Kidney tubule cell (primary cell): Measurements from ENCODE around the gene MYO15A.

Source experiments
- DNase-seq: peaks from one replicate; pipeline ENCODE4 v3.0.0-alpha.2; 2018; ENCODE audit warnings: low spot score

The MYO15A gene

GRCh38 chr17:18224053-18224386 is 115.5 kb downstream of the MYO15A start:
- no peak for DNase-seq

- no peak for DNase-seq
These were observed 116.0 kb downstream of the MYO15A start for GRCh38 chr17:18224387-18225120.

- peak; percentile 94 for DNase-seq
These were observed 116.6 kb downstream of the MYO15A start, which contains the start of gene LLGL1 for GRCh38 chr17:18225121-18225641. Gene LLGL1 (plus strand): TSS chr17:18225635. CDS start chr17:18225683, 48 bp downstream.

- peak; percentile 19 for DNase-seq
These were observed 117.2 kb downstream of the MYO15A start for GRCh38 chr17:18225642-18226283.

GRCh38 chr17:18226284-18226945 is 117.9 kb downstream of the MYO15A start:
- DNase-seq, result no peak

GRCh38 chr17:18227635-18228034 is 119.1 kb downstream of the MYO15A start:
- DNase-seq, result no peak

GRCh38 chr17:18228176-18228682 is 119.7 kb downstream of the MYO15A start:
- no peak for DNase-seq

- DNase-seq, result no peak
These were observed 120.7 kb downstream of the MYO15A start for GRCh38 chr17:18229254-18229653.
